IPS-18c (cell line): ENCODE measurements around the gene KDM4C.

ENCODE experiments used
- H3K4me3 ChIP-seq: 2 replicates; pipeline ENCODE4 v1.7.0; 2013; ENCODE audit warnings: low read depth, mild to moderate bottlenecking, low read length, moderate library complexity; ENCODE audit not compliant: insufficient read depth
- H3K9me3 ChIP-seq: one replicate; pipeline ENCODE4 v1.6.1; 2013; ENCODE audit warnings: mild to moderate bottlenecking, low read length, moderate library complexity; ENCODE audit not compliant: control insufficient read depth, insufficient read depth

The KDM4C gene

DNA sequence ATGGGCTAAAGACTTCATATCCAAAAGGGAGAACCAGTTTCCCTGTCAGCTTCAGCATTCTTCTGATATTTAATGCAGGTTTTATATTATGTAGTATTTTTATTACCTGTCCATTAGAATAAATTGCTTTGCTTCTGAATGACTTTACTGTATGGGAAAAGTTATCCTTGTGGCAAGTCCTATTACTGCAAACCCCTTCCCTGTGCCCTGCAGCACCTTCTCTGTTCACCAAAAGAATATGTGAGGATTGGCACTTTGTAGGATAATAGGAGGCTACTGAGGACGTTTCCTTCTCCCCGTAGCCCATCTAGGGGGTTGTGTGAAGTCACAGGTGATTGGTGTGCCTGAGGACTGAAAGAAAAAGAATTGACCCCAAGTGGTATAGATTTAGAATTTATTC, 296.1 kb downstream of the KDM4C start:
- Histone ChIP-seq H3K4me3 (no peak overlapping the region), H3K9me3 (no peaks in the 10 kb centered on the region)

DNA sequence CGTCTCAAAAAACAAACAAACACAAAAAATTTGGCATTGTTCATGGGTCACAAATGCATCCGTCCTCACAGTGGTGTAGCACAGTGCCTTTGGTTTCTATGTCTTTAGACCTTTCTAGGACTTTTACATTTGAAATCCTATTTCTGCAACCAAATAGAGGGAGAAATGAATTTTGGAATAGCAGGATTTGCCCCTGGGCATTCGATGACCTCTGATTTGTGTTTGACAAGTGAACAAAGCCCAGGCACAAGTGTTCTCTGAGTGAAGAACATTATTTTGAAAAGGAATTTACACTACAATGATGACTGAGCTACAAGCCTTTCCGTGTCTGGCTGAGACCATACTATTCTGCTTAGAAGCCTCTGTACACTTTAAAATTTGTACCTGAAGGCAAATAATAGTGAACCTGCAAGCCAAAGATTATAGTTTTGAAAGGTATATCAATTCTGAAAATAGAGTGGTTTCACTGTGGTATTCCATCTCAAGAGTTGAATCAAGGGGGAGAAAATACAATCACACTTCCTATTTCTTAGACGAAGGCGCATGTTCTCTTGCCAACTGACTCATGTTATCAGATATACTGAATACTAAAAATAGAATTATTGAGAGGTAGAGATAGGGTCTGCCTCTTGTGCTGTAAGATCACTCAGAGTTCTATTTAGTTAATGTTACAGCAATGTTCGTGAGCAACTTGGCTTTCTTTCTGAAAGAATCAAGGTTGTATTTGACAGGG, 297.6 kb downstream of the KDM4C start:
- no peaks in the 10 kb centered on the region for H3K9me3 ChIP-seq
- H3K4me3 ChIP-seq: no peak overlapping the region

GRCh38 chr9:7056254-7056653, 298.5 kb downstream of the KDM4C start:
- Histone ChIP-seq H3K9me3 (no peaks in the 10 kb centered on the region), H3K4me3 (no peak overlapping the region)

GRCh38 chr9:7058473-7058872, 300.7 kb downstream of the KDM4C start:
- Histone ChIP-seq H3K4me3 (no peak overlapping the region), H3K9me3 (no peaks in the 10 kb centered on the region)

DNA sequence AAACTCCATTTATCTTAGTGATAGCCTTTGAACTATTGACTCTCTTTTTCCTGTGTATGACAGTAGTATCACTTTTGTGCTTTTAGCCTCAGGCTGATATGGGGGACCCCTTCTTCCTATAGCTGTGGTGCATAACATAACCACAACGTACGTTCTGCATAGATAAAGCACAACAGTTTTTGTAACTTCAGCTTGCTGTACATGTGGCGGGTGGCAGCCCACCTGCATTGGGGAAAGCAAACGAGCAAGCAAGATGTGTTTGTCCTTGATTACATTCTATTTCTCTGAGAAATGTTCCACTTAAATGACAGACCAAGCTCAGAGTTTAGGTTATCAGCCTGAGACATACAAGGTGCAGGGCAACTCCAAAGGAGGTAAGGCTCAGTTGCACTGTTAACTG, 309.4 kb downstream of the KDM4C start:
- Histone ChIP-seq H3K9me3 (no peaks in the 10 kb centered on the region), H3K4me3 (no peak overlapping the region)

- Histone ChIP-seq H3K9me3 (no peaks in the 10 kb centered on the region), H3K4me3 (no peak overlapping the region)
These were observed 314.1 kb downstream of the KDM4C start for GRCh38 chr9:7071916-7072315.

DNA sequence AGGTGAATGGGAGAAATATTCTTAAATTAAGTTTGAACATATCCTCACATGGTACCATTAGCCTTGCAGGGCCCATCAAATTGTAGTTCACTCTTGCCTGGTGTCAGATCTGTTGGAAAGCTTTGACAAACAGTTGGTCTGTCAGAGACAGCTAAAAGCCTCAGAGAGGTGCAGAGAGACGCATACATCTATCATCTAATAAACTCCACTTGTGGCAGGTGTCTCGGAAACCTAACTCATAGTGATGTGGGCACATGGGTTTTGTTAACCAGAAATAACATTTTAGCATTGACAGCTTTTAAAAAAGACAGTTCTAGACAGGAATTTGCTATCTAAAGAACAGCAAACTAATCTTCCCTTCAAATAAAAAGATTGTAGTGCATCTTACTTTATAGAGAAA, 315.9 kb downstream of the KDM4C start:
- Histone ChIP-seq H3K4me3 (no peak overlapping the region), H3K9me3 (no peaks in the 10 kb centered on the region)

DNA sequence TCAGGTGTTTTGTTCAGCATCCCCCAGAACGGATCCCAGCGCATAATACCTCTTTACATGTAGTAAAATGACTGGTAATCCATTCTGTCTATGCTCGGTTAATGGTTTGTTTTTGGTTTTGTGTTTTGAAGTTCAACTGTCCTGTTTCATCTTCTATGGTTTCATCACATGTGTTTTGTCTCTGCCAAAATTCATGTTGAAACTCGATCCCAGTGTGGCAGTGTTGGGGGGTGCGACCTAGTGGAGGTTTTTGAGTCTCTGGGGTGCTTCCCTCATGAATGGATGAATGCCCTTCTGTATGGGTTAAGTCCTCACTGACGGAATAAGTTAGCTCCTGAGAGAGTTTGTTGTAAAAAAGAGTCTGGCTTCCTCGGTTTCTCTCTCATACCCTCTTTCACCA, 317.4 kb downstream of the KDM4C start:
- Histone ChIP-seq H3K9me3 (no peaks in the 10 kb centered on the region), H3K4me3 (no peak overlapping the region)

DNA sequence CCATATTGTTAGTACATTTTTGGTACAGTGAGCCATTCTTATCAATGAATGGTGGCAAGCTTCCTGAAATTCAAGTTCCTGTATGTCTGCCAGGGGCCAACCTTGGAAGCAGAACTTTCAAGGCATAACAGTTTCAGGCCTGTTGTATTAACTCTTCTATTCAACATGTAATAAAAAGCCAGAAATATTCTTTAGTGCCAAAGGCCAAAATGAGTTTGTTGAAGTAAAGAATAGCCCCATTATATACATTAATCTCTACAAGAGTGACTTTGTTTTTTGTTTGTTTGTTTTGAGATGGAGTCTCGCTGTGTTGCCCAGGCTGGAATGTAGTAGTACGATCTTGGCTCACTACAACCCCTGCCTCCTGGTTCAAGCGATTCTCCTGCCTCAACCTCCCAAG, 321.3 kb downstream of the KDM4C start:
- Histone ChIP-seq H3K9me3 (no peaks in the 10 kb centered on the region), H3K4me3 (no peak overlapping the region)

DNA sequence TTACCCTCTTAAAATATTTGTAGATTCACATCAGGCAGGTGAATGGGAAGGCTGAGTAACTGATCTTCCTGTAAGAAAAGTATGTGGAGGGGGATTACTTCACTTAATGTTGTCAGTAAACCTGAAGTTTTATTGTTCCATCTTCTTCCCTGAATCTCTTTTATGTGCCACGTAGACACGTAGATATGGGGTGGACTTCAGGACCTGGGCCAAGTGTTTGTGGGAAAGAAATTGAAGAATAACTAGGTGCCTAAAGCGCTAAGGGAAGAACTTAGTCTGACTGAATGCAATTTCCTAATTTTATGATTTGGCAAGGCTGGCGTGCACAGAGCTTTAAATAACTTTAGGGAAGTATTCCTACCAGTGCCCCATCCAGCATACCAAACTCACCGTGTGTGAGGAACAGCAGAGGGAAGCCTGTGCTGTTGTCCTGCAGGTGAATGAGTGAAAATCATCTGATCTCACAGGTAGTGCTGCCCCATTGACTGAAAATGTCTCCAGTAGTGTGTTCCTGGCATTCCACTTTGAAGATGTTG, 323.4 kb downstream of the KDM4C start:
- H3K9me3 ChIP-seq: no peaks in the 10 kb centered on the region
- no peak overlapping the region for H3K4me3 ChIP-seq

DNA sequence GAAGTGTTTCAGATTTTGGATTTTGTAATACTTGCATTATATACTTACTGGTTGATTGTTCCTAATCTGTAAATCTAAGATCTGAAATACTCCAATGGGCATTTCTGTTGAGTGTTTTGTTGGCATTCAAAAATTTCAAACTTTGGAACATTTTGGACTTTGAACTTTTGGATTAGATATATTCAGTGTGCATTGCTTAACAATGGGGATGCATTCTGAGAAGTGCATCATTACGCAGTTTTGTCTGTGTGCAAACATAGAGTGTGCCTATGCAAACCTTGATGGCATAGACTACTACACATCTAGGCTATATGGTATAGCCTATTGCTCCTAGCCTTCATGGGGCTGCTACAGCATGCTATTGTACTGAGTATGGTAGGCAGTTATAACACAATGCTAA, 325.4 kb downstream of the KDM4C start:
- H3K4me3 ChIP-seq: no peak overlapping the region
- no peaks in the 10 kb centered on the region for H3K9me3 ChIP-seq

GRCh38 chr9:7085357-7085756, 327.6 kb downstream of the KDM4C start:
- H3K9me3 ChIP-seq: no peaks in the 10 kb centered on the region
- H3K4me3 ChIP-seq: no peak overlapping the region

GRCh38 chr9:7086389-7086788, 328.6 kb downstream of the KDM4C start:
- Histone ChIP-seq H3K4me3 (no peak overlapping the region), H3K9me3 (no peaks in the 10 kb centered on the region)

DNA sequence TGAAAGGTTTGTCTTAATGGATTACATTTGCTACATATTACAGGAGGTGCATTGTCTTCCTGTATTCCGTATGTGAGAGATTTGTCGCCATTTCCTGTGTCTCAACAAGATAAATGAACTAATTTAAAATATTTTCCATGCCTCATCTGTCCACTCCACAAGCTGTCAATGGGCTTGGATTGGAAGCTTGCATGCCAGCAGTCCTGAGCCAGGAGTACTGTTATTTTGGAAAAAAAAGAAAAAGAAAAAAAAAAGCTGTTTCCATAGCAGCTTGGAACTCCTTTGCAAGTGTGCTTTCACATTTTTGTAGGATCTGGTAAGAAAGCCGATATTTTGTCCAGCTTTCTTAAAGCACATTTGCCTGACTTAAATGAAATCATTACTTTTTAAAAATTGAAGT, 330.8 kb downstream of the KDM4C start:
- Histone ChIP-seq H3K9me3 (no peaks in the 10 kb centered on the region), H3K4me3 (no peak overlapping the region)

DNA sequence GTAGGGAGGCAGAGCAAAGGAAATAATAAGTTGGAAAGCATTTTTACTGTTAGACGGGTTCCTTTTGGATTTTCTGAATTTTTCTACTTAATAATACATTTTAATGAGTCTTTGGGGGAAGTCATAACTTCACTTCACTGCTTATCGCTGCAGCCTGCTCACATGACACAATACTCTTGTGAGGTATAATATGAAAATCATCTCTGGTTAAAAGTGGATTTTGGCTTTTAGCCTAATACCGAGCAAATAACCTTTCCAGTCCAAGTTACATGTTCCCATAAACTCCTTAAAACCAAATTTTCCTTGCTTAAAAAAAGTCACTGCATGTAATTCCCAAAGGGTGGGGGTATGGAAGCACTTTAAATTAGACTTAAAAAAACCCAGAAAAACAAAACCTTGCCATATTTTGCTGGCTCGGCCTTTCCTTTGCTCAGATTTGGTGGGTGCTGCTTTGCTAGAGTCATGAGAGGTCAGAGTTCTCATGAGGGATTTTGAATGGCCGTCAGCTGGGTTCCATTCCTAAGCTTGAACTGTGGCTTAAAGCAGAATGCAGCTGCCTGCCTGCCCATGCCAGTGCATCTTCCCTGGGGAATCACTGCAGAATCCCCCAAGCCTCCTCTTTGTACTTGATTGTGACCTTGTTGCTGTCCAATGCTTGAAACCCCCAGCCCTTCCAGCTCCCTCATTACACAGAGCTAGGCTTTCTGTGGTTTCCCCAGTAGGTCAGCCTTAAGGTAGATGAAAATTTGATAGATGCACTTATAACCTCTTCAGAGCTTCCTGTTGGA, 331.8 kb downstream of the KDM4C start:
- no peak overlapping the region for H3K4me3 ChIP-seq
- no peaks in the 10 kb centered on the region for H3K9me3 ChIP-seq

DNA sequence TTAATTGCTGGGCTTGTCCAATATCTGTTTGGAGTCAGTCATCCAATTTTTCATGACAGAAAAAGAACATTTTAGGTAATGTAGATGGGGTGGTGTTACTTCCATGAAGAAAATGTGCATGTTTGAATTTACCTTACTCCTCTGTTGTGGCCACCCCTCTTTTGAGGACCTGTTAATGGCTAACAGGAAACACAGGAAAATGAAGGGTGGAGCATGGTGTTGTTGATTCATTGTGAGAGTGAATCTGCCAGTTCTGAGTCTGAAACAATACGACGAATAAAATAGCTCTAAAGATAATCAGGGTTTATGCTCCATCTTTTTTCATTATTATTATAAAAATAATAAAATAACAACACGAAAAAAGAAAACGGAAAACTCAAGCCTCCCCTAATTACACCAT, 335.3 kb downstream of the KDM4C start:
- no peaks in the 10 kb centered on the region for H3K9me3 ChIP-seq
- no peak overlapping the region for H3K4me3 ChIP-seq

DNA sequence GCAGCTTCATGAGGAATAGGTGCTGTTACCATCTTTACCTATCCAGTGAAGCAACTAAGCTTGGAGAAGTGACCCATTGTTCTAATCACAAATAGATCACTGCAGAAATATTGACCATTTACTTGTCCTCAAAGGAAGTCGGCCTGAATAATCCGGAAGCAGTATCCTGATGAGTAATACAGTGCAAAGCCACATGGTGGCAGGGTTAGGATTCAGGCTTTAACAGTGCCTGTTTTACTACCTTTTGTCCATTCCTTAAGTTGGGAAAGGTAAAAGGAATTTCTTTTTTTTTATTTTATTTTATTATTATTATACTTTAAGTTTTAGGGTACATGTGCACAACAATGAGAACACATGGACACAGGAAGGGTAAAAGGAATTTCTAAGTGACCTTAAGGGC, 336.3 kb downstream of the KDM4C start:
- H3K9me3 ChIP-seq: no peaks in the 10 kb centered on the region
- H3K4me3 ChIP-seq: no peak overlapping the region

- Histone ChIP-seq H3K4me3 (no peak overlapping the region), H3K9me3 (no peaks in the 10 kb centered on the region)
These were observed 336.8 kb downstream of the KDM4C start for GRCh38 chr9:7094576-7094975.
